HG03095 (cell line): ENCODE measurements around the gene ZNF175.
"Not testable (repeated sequence)": the region's sequence is repeated elsewhere in the genome, so short reads cannot be mapped to it uniquely, and the experiment has no call there.

Source experiments
- ATAC-seq: cut with Tn5 transposase; IDR thresholded peaks from one replicate; pipeline ENCODE4 v1.9.1; 2021; ENCODE audit warnings: moderate library complexity; ENCODE audit not compliant: unreplicated experiment

The ZNF175 gene

DNA sequence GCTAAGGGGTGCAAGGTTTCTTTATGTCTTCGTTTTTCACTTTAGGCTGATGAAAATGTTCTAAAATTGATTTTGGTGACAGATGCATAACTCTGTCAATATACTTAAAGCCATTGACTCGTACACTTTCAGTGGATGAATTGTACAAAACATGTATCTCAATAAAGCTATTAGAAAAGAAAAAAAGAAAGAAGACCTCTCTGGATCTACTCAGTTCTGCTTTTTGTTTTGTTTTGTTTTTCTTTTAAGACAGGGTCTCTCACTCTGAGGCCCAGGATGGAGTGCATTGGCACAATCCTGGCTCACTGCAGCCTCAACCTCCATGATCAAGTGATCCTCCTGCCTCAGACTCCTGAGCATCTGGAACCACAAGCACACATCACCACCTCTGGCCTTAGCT lies 55.6 kb downstream of the ZNF175 start:
- no peak for ATAC-seq

DNA sequence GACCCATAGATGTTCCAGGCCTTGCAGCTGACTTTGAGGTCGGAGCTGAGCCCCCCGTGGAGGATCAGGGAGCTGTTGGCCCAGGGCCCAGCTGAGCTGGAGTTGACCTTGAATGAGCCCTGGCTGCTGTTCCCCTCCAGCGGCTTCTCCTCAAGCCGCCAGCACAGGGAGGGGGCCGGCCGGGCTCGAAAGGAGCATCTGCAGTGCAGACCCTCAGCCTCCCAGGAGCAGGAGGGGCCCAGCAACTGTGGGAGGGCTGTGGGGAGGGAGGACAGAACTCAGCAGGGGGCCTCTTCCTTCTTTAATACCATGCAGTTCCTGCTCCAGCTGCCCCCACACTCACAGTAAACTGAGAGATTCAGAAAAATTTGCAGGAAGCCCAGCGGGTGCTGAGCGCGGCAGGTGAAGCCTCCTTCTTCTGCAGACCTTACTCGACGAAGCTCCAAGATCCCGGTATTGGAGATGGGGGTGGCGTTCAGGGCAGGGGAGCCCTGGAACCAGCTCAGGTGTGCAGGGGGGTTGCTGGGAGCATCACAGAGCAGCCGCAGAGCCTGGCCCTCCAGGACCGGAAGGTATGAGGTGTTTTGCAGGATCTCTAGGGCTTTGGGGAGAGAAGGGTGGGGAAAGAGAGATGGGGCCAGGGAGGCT lies 56.5 kb downstream of the ZNF175 start:
- ATAC-seq, result no peak

DNA sequence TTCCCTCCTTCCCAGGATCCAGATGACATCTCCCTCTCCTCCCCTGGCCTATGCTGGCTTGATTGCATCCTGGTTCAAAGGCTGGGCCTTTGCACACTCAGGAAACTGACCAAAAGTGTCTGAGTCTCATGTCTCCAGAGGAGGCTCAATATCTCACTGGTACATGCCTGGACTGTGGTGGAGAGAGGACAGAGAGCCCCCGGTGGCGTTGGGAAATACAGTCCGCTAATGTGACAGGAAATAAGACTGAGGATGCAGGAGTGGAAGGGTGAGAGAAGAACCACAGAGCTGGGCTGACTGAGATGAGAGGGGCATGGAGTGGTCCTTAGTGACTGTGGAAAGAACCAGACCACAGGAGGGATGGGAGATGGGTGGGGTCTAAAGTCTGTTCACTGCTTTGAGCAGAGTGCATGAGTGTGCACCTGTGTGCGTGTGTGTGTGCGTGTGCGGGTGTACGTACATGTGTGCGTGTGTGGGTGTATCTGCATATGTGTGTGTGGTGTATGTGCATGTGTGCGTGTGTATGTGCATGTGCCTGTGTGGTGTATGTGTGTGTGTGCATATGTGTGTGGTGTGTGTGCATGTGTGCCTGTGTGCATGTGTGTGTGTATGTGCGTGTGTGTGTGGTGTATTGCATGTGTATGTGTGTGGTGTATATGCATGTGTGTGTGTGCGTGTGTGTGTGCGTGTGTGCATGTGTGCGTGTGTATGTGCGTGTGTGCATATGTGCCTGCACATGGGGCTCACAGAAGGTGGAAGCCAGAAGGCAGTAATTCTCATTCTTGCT lies 57.3 kb downstream of the ZNF175 start:
- ATAC-seq, result no peak

DNA sequence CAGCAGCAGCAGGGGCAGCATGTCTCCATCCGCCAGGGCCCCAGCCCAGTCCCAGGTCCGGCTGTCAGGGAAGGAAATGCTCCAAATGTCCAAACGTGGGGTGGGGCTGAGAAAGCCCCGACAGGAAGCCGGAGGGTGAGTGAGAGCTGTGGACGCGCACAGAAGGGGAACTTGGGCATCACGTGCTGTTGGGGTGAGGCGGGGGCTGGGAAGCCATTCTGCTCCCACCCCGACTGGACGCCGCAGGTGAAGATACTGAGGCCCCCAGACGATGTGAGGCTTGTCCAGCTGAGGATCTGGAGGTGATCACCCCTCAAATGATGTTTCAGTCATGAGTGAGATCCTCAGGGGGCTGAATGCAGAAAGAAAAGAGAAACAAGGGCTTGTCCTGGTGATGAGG lies 59.2 kb downstream of the ZNF175 start, which contains the start of gene SIGLEC5:
Gene SIGLEC5 (minus strand): TSS at position 87 of the 400 bp plus-strand sequence. CDS start 66 bp downstream, at position 21.
- not testable (repeated sequence) for ATAC-seq

DNA sequence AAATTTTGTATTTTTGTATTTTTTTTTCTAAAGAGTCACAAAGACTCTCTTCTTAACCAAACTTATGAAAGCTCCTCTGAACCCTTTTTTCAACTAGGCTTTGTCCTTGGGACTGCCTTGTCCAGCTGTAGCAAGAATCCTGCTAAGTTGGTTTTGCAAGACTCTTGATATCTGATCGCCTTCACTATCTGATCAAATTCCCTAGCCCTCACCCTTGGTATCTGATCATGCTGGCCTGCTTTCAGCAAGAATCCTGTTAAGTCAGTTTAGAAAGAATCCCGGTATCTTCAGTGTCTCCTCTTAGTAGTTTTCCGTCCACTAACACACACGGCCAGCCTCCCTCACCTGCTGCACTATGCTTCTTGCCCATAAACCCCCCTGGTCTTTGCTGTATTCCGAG lies 61.0 kb downstream of the ZNF175 start:
- ATAC-seq, result no peak

DNA sequence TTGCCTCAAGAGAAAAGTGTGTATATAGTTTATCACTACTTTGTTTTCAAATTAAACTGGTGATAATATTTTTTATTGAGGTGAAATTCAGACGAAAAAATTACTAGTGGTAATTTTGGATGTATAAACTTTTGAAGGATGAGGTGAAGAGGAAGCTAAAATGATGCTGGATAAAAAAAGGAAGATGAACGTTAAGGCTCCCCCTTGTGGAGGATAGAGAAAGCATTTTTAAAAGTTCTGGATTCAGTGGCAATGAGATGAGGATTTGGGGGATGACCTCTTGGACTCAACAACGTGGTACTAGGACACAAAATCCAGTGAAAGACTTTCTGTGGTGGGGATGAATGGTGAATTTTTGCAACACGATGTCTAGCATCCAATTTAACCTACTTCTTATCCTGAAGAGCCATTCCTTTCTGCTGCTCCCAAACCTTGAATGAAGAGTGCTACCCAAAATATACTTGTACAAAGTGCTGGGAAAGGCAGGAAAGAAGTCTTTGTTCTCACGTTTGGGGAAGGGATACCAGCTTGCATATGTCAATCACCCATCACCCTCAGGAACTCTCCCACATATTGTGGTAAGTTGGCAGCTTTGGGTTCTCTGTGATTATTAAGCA lies 66.4 kb downstream of the ZNF175 start:
- ATAC-seq, result no peak

DNA sequence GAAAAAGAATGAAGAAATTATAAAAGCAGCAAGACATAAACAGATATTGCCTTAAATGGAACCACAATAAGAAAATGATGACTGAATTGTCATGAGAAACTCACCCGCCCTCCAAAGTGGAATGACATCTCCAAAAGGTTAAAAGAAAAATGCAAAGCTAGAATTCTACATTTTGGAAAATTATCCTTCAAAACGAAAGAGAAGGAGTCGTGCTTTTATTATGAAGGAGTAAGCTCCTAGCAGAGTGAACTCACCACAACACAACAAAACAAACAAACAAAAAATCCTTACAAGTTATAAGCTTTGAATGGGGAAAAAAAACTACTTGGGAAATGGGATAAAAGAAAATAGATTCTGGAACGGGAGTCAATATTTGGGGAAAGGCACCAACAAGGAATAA lies 68.8 kb downstream of the ZNF175 start:
- no peak for ATAC-seq

DNA sequence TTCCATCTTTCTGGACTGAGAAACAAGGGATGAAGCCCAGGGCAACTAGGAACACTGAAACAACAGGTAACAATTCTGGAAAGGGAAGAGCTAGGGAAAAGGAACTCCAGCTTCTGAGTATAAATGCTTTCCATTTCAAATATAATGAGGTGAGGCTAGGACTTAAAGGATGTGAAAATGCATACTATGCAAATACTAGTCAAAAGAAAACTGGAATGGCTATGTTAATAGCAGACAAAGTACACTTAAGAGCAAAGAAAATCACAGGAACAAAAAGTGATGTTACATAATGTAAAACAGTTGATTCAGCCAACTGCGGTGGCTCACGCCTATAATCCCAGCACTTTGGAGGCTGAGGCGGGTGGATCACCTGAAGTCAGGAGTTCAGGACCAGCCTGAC lies 69.3 kb downstream of the ZNF175 start:
- ATAC-seq, result no peak

DNA sequence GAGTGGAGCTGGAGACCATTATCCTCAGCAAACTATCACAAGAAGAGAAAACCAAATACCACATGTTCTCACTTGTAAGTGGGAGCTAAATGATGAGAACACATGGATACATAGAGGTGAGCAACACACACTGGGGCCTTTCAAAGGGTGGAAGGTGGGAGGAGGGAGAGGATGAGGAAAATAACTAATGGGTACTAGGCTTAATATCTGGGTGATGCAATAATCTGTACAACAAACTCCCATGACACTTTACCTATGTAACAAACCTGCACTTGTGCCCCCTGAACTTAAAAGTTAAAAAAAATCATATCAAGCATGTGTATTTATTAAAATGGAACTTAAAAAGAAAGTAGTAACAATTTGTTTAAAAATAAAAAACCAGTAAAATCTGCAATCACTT lies 70.6 kb downstream of the ZNF175 start:
- no peak for ATAC-seq
